ENCODE data around the gene TBC1D16.

DNA sequence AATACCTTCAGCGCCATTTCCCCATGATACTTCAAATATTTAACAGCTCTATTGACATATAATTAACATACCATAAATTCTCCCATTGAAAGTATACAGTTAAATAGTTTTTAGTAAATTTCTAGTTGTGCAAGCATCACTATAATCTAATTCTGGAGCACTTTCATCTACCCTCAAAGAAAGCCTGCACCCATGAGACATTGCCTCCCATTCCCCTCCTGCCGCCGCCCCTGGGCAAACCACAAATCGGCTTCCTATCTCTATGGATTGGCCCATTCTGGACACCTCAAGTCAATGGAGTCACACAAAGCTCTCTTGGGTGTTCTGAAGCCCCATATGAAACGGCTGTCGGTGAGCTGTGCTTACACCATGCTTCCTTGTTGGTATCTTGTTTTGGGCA, 119.2 kb downstream of the TBC1D16 start:
- TF ChIP-seq, protein P1, sequence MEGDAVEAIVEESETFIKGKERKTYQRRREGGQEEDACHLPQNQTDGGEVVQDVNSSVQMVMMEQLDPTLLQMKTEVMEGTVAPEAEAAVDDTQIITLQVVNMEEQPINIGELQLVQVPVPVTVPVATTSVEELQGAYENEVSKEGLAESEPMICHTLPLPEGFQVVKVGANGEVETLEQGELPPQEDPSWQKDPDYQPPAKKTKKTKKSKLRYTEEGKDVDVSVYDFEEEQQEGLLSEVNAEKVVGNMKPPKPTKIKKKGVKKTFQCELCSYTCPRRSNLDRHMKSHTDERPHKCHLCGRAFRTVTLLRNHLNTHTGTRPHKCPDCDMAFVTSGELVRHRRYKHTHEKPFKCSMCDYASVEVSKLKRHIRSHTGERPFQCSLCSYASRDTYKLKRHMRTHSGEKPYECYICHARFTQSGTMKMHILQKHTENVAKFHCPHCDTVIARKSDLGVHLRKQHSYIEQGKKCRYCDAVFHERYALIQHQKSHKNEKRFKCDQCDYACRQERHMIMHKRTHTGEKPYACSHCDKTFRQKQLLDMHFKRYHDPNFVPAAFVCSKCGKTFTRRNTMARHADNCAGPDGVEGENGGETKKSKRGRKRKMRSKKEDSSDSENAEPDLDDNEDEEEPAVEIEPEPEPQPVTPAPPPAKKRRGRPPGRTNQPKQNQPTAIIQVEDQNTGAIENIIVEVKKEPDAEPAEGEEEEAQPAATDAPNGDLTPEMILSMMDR (IDR thresholded peaks at IDR 0.05; ENCODE audit: low read depth, low read length): no peak
- TF ChIP-seq POLR2A (IDR thresholded peaks at IDR 0.05; ENCODE audit: extremely low read depth, insufficient read length) (no peak), MAX (IDR thresholded peaks at IDR 0.05; ENCODE audit: low read depth, low read length) (no peak), MYC (IDR thresholded peaks at IDR 0.05; ENCODE audit: low read depth, low read length) (no peak)
